ENCODE data around the gene VWA7.

Gene VWA7

GRCh38 chr6:31727717-31728671 lies 49.1 kb downstream of the VWA7 start:
- DNase-seq: no peak

GRCh38 chr6:31727034-31727716 lies 50.0 kb downstream of the VWA7 start:
- no peak for DNase-seq

- DNase-seq: no peak
Measured at GRCh38 chr6:31725502-31726350, 51.4 kb downstream of the VWA7 start.

GRCh38 chr6:31723980-31724691 lies 53.0 kb downstream of the VWA7 start:
- DNase-seq: no peak

- DNase-seq: no peak
Measured at GRCh38 chr6:31723245-31723979, 53.7 kb downstream of the VWA7 start, which contains the start of gene MPIG6B. MPIG6B (plus strand) TSS chr6:31723373; CDS start chr6:31723384, 11 bp downstream.

GRCh38 chr6:31722173-31722572 lies 55.0 kb downstream of the VWA7 start:
- no peak for DNase-seq

GRCh38 chr6:31721351-31722020 lies 55.6 kb downstream of the VWA7 start, which contains the start of gene LY6G6C:
LY6G6C (minus strand) TSS chr6:31721746; CDS start chr6:31721679, 67 bp downstream.
- DNase-seq: no peak

- no peak for DNase-seq
Measured at GRCh38 chr6:31720196-31720770, 56.8 kb downstream of the VWA7 start.

GRCh38 chr6:31719001-31719400 lies 58.1 kb downstream of the VWA7 start:
- DNase-seq: no peak

- DNase-seq: no peak
Measured at GRCh38 chr6:31718265-31718664, 58.9 kb downstream of the VWA7 start.

GRCh38 chr6:31717499-31718222 lies 59.5 kb downstream of the VWA7 start:
- no peak for DNase-seq

All from activated gamma-delta T cell (primary cell).